H1 (cell line): ENCODE results near the gene MYO15A.

Source experiments
- CBX5 ChIP-seq: fragments of 300-800, 300-1000 bp; sonication (generic); IDR thresholded peaks from 2 replicates; pipeline ENCODE4 v1.7.1; 2016; ENCODE audit warnings: antibody characterized with exemption, low read length, low read depth
- CBX8 ChIP-seq: fragments of 300-800, 300-1000 bp; sonication (generic); IDR thresholded peaks from 2 replicates; pipeline ENCODE4 v1.7.1; 2016; ENCODE audit warnings: low read depth, low read length, borderline replicate concordance
- HDAC6 ChIP-seq: IDR thresholded peaks from one replicate; pipeline ENCODE4 v1.7.1; 2012; ENCODE audit warnings: low read depth, mild to moderate bottlenecking, inconsistent platforms, low read length, moderate library complexity
- KDM1A ChIP-seq: fragments of 200-600, 300-600 bp; sonication (generic); IDR thresholded peaks from 2 replicates; pipeline ENCODE4 v1.7.1; 2016; ENCODE audit warnings: mild to moderate bottlenecking, low read length, borderline replicate concordance
- MAX ChIP-seq: IDR thresholded peaks from 2 replicates; pipeline ENCODE4 v1.6.1; 2012; ENCODE audit warnings: inconsistent platforms
- POLR2AphosphoS5 ChIP-seq: IDR thresholded peaks from 2 replicates; pipeline ENCODE4 v1.6.1; 2011; ENCODE audit warnings: low read depth, low read length
- YY1 ChIP-seq: IDR thresholded peaks from 2 replicates; pipeline ENCODE4 v1.6.1; 2011; ENCODE audit warnings: low read depth, mild to moderate bottlenecking, low read length
- TF ChIP-seq, protein P1 (sequence below), 3 experiments: IDR thresholded peaks; 1 replicate in 2 of 3; 2 replicates in 1 of 3; pipeline versions ENCODE4 v1.5.1 to v1.6.1; 2011; ENCODE audit warnings: low read length in 3 of 3, mild to moderate bottlenecking in 3 of 3, inconsistent platforms in 2 of 3, low read depth in 1 of 3, moderate library complexity in 1 of 3; ENCODE audit not compliant: insufficient read depth in 1 of 3; ENCODE audit errors: control extremely low read depth in 1 of 3

- TF ChIP-seq CBX8 (no peak), YY1 (no peak), KDM1A (no peak), HDAC6 (no peak), POLR2AphosphoS5 (no peak), CBX5 (no peak), MAX (no peak)
- TF ChIP-seq, protein P1, sequence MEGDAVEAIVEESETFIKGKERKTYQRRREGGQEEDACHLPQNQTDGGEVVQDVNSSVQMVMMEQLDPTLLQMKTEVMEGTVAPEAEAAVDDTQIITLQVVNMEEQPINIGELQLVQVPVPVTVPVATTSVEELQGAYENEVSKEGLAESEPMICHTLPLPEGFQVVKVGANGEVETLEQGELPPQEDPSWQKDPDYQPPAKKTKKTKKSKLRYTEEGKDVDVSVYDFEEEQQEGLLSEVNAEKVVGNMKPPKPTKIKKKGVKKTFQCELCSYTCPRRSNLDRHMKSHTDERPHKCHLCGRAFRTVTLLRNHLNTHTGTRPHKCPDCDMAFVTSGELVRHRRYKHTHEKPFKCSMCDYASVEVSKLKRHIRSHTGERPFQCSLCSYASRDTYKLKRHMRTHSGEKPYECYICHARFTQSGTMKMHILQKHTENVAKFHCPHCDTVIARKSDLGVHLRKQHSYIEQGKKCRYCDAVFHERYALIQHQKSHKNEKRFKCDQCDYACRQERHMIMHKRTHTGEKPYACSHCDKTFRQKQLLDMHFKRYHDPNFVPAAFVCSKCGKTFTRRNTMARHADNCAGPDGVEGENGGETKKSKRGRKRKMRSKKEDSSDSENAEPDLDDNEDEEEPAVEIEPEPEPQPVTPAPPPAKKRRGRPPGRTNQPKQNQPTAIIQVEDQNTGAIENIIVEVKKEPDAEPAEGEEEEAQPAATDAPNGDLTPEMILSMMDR (IDR thresholded peaks at IDR 0.05; ENCODE audit: control extremely low read depth in 1 of 3, insufficient read depth in 1 of 3, low read depth in 1 of 3, low read length in 3 of 3): no peak
Measured at GRCh38 chr17:18117982-18118975, 9.7 kb downstream of the MYO15A start.
